GM21367 (cell line): ENCODE measurements around the gene GRID1.

Experiments used
- ATAC-seq: cut with Tn5 transposase; IDR thresholded peaks from one replicate; pipeline ENCODE4 v1.9.1; 2021; ENCODE audit not compliant: unreplicated experiment

The GRID1 gene

DNA sequence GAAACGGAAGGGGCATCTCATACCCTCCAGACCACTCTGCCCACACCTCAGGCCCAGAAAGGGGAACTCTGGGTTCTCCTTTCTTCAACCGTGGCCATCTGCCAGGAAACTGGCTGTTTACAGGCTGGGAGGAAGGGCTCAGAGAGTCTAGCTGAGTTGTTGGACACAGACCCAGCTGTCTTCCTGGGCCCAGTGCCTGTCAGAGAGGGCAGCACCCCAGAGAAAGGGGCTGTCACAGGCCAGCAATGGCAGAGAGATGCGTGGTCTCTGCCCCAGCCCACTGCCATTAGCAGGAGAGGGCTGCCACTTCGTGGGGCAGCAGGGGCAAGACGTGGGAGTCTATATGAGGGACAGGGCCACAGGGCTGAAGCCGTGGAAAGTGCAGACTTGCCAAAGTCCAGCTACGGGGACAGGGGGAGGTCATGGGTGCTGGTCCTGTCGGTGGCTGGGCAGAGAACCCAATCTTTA, 11.0 kb downstream of the GRID1 start:
- ATAC-seq = peak; percentile 62

DNA sequence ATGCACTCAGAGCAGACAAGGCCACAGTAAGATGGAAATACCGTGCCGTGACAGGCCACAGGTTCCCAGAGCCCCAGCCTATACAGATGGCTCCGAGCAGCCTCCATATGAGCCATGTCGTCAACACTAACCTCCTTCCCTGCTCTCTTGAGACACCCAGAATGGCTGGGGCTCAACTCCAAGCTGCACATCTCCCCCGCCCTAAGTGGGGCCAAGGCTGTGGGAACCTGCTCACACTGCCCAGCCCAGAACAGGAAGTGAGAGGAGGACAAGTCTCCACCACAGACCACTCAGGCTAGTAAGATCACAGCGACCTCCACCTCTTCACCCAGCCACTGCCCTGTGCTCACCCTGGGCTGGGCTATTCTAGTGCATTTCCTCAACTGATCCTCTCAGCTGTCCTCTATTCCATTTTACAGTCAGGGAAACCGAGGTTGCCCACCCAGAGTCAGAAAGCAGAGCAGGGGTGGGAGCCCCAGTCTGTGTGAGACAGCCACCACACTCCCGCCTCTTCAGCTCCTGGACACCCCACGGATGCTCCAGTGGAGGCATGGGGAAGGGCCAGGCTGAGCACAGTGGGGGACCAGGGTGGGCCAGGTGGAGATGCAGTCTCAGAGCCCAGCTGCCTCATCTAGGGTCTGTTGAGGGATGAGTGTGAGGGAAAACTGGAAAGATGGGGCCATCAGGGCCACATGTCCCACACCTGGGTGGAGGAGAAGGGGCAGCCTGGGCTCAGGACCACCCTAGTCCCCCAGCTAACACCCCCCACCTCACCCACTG, 11.6 kb downstream of the GRID1 start:
- peak; percentile 28 for ATAC-seq

DNA sequence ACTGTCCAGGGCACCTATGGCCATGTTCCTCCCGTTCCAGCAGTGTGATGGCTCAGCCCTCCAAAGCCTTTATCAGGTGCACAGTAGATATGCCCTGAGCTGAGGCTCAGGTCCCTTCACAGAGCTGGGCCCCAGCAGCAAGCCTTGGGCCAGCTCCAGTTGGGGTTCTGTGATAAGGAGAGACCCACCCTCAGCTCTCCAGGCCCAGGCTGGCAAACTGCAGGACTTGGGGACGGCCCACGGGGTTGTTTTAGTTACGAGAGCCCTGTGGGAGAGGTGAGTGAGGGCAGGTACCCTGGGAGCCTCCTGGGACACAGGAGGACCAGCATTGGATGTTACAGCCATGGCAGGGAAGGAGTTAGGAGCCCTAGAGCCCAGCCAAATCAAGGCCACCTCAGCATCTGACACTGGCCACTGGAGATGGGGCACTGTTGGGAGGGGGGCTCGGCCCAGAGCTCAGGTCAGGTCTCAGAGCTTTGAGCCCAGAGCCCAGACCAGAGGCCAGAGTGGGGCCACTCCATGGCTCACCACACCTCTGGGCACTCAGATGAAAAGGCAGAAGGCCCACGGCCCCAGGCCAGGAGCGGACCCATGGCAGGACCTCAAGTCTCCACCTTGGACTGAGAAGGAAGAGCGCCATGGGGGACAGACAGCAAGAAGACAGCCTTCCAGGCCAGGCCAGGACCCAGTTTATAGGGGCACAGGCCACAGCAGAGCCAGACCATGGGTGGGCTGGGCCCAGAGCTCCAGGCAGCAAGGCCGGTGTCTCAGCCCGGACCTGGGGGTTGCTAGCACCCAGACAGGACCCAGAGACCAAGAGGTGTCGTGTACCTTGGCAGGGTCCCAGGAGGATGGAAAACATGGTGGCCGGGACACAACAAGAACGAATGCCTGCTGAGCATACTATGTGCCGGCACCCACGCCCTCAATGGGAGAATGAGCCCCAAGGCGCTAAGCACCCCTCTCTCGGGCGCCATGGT, 12.8 kb downstream of the GRID1 start:
- no peak for ATAC-seq

DNA sequence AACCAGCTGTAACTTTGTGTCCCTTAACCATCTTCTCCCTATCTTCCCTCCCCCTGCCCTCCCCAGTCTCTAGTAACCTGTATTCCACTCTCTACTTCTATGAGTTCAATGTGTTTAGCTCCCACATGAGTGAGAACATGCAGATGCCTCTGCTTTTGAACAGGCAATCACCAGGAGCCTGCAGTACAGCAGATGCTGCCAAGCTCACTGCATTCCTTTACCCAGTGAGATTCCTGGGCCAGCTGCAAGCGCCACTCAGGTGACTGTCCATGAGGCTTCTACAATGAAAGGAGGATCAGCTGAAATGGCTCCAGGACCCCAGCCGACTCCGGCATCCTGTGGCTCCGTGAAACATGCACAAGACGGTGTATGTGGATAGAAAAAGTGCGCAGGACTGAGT, 15.7 kb downstream of the GRID1 start:
- no peak for ATAC-seq

DNA sequence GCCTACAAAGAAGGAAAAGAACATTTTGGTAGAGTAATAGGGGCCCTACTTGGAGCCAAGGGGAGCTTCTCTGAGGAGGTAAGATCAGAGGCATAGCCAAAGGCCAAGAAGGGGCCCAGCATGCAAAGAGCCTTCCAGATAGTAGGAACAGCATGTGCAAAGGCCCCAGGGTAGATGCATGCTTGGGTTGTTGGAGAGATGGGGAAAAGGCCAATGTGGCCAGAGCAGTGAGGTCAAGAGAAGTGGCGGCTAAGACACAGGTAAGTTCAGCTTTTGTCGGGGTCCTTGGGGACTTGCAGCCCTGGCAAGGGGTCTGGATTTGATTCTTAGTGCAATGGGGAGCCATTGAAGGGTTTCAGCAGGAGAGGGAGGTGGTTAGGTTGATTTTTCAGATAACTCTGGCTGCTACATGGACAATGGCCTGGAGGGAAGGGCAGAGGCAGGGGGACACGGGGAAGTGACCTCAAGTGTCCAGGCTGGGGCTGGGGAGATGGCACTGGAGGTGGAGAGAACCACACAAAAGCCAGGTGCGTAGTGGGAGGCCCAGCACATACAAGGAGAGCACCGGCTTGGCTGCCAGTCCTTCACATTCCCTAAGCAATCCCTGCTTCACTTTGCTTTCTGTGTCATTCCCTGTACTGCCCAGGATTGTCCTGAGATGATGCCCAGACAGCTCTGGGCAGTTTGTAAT, 16.5 kb downstream of the GRID1 start:
- no peak for ATAC-seq

DNA sequence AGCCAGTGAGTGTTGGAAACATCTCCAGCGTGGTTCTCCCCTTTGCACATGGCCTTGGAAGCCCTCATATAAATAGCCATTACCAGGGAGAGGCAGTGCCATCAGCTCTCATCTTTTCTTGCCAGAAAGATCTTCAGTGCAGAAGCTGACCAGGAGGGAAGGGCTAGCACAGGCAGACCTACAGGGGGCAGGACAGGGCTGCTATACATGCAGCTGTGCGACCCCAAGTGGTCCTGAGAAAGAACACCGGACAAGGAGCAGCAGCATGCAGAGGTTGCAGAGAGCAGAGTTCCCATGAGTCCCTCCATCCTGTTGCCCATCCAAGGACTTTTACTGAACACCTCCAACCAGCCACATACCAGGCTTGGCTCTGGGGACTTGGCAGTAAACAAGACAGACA, 17.1 kb downstream of the GRID1 start:
- no peak for ATAC-seq

DNA sequence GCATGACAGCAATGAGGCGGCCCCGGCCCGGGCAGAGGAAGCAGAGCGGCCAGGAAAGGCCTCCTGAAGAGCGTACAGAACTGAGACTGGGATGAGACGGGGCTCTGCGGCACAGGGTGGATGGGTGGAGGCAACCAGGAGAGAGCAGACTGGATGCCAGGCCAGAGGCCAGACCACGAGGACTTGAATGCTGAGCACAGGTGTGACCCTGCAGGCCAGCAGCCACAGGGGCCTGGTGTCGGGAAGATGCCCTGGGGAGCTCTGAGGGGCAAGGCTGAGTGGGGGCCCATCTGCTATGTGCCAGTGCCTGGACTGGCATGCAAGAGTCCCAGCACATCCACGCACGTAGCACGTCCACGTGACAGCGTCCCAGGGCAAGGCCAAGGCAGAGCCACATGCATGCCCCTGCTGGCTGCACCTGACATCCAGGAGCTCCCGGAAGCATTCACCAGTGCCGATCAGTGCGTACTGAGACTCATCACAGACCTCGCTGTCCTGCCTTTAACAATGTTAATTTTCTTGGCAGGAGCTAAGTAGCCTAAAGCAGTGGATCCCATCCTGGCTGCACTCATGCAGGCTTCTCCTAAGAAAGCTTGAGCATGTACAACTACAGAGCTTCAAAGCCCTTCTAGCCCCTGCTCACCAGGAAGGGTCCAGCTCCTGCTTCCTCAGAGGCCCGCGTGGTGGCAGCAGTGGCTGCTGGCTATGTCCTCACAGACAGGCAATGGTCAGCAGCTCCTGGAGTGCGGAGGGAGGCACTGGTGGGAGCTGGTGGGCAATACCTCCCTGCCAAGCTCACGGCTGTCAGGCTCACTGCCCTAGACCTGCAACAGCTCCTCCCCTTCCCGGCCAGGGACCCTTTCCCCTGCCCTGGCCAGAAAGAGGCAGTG, 18.0 kb downstream of the GRID1 start:
- no peak for ATAC-seq

DNA sequence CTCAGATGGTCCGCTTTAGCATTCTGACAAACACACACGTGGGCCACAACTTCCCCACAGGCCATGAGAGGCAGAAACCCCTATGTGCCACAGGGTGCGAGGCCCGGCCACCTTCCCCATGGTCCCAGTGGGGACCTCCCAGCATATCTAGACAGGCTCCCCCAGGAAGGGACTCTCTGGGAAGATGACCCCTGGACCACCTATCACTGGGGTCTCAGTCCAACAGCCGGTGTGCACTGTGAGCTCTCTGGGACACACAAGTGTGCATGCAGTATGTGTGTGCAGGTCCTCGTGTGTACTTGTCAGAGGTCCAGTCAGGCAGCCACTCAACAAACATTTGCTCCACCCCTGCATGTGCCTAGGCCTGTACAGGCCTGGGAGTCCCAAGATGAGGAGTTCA, 18.7 kb downstream of the GRID1 start:
- ATAC-seq = no peak

DNA sequence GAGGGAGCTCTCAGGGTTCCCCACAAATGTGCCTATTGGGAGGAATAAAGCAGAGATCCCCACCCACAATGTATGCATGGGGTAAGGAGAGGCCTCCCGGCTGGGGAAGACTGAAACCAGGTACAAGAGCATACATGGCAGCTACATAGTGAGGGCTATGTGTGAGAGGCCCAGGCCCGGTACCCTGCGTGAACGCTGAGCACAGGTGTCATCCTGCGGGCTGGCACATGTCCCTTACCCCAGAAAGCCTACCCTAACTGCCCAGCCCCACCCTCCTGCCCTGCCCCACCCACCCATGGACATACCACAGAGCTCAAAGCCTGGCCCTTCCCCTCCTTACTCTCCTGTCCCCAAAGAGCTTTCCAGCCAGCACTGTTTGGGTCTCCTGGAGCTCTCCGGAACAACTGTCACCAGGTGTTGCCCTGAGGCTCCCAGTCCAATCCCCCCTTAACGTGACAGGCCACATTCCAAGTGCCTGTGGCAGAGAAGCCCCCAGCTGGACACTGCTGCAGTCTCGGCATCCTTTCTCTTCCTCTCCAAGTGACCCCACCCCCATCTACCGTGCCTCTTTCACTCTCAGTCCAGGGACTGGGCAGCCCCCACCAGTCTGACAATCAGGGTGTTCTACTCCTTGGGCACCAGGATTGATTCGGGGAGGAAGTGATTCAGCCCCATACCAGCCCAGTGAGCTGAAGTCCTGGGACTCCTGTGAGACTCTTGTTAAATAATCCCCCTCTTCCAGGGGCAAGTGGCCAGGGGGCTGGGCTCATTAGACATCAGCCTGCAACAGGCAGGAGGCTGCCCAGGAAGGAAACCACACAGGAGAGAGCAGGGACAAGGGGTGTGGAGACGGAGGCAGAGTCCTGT, 19.6 kb downstream of the GRID1 start:
- ATAC-seq = no peak

DNA sequence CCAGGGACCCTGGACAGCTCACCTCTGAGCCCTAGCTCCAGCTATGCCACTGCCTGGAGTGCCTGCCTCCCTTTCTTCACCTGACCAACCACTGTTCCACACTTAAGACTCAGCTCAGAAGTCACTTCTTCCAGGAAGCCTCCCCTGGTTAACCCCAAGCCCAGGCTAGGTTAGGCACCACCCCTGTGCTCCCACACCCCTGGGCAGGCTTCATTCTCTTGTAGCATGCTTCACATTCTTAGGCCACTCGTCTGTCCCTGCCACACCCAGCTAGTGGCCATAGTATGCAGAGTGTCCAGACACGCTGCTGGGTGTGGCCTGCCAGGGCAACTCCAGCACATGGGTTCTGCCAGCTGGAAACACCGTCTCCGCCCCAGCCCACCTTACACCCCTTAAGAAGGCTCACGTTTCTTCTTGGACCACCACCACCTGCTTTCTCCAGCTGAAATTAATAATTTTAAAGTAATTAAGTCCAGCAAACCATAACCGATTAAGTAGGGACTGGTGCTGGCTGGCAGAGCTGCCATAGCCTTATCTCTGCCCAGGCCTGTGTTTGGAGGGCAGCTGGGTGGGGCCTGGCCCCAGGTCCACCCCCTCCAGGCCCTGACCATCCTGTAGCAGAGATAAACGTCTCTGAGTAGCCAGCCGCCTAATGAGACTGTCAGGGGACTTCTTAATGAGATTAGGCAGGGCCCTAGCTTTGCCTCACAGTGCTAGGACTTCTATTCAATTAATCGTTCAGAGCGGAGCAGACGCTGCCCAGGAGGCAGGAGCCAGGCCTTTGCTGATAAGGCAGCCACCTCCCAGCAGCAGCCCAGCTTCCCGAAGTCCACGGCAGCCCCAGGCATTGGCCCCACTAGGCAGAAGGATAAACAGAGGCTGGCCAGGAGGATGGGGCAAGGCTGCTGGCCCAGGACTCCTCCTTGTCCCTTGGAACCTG, 20.5 kb downstream of the GRID1 start:
- ATAC-seq = no peak

DNA sequence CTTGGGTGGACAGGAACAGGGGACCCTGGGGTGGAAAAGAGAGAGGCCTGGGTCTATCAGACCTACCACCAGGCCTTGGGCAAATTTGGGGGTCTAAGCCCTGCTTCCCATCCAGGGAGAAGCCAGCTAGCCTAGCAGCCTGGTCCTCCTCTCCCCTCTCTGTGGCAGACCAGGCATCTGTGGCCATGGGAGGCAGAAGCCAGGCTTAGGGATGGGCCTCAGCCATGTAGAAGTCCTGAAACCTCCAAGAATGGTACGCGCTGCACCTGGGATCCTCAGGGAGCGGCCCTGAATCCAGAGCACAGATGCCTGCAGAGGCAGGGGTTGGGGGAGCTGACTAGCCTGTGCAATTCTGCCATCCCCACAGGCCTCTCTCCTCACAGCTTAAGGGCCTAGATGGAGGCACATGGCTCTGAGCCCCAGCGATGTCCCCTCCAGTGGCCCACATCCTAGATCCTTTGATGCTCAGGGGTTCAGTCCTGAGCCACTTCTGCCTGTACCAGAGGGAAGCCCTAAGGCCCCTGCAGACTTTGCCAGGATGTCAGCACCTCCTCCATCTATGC, 21.2 kb downstream of the GRID1 start:
- no peak for ATAC-seq

DNA sequence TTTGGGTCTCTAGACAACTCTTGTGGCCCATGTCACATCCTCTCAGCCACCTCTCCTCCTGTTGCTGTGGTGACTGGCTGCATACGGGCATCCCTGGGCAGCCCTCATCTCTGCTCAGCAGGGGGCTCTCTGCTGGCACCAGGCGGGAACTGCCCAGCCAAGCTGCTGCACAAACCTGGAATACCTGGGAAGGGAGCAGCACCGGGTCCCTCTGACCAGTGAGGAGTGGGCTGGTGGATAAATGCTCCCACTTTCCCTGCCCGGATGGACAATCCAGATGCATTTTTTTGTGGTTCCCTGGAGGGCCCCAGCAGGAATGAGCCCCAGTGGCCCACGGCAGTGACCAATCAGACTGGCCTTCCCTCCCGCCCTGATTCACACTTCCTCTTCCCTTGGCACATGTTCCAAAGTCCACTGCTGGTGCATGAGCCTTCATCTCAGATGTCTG, 21.9 kb downstream of the GRID1 start:
- no peak for ATAC-seq

DNA sequence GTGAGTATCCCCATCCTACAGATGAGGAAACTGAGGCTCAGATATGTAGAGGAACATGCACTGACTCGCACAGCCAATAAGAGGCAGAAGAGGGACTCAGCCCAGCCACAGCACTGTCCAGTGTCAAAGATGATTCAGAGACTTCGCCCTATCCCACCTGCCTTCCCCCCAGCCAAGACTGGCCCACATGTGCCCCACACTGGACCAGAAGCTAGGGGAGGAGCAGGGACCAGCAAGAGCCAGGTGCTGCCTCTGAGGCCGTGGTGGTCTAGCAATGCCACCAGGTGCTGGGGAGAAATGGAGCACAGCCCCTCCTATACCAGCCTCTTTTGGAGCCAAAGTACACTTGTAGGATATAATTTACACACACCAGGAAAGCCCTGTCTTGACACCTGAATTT, 22.3 kb downstream of the GRID1 start:
- no peak for ATAC-seq

DNA sequence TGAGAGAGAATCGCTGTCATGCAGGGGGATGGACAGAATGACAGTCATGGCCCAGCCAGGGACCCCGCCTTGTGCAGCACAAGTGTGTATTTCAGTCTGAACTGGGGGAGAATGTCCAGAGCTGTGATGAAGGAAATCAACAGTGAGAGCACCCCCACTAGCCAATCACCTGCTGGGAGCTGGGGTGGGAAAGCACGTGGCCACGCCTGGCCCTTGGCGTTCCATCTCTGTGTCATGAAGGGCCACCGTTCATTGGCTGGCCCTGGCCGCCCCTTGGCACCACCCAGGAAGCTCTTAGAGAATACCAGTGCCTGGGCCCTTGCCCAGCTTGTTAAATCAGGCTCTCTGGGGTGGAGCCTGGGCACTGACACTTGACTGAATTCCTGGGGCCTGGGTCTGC, 22.8 kb downstream of the GRID1 start:
- ATAC-seq = no peak

DNA sequence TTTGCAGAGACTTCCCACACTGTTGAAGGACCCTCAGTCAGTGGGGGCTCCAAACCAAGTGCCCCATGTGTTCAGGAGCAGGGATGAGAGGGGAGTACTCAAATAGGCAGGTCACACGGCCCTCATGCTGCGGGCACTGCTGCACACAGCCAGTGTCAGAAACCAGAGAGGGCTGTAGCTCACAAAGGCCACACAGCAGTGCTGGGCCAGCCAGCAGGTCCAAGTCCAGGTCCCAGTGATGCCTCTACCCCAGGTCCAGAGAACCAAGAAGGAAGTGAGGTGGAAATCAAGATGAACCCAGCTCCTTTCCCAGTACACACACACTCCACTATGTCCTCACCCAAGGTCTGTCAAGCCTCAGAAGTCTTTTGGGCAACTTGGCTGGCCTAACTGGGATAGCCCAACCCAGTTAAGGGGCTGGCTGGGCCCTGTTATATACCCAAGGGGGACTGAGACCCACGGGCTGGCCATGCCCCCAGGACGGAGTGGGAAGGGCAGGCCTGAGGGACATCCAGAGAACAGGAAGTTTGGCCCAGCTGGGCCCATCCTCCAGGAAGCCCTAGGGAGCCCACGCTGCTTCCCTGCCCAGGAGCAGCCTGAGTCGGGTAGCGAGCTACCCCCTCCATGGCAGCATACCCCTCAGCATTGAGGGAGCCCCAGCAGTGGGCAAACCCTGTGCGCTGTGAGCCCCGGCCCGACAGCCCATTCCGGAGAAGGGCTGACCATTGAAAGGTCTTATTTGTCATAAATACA, 24.3 kb downstream of the GRID1 start:
- ATAC-seq = no peak

DNA sequence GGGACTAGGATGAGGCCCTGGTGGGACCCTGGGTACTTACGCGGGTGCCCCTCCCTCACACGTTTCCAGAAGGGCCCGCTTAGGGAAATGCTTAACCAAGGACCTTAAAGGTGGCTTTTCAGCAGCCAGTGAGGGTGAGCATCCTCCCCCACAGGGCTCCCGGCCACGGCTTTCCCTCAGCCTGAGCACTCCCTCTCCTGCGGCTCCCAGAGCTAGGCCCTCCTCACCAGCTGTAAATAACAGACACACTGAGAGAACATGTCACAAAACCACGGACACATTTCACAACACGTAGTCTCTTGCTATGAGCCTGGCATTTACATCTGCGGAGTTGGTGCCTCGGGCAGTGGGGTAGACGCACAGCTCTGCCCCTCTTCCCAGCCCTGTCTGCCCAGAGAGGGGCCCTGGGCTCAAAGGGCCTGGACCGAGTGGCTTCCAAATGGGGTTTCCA, 25.2 kb downstream of the GRID1 start:
- ATAC-seq = no peak

DNA sequence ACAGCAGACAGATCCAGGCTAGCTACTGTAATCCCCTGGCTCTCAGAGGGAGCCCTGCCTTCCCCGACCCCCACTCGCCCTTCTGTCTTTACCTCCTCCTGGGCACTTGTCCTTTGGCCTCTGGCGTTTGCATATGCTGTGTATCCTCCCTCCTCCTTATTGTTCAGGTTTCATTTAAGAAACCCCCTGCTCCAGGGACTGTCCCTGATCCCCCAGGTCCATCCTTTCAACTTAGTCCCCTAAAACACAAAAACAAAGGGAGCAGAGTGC, 25.7 kb downstream of the GRID1 start:
- no peak for ATAC-seq
